HG03442 (cell line): ENCODE measurements around the gene CNR2.
"Not testable (repeated sequence)": the region's sequence is repeated elsewhere in the genome, so short reads cannot be mapped to it uniquely, and the experiment has no call there.

Experiments
- ATAC-seq: cut with Tn5 transposase; IDR thresholded peaks from one replicate; pipeline ENCODE4 v1.9.1; 2021; ENCODE audit warnings: mild to moderate bottlenecking, moderate library complexity; ENCODE audit not compliant: unreplicated experiment

CNR2 gene

DNA sequence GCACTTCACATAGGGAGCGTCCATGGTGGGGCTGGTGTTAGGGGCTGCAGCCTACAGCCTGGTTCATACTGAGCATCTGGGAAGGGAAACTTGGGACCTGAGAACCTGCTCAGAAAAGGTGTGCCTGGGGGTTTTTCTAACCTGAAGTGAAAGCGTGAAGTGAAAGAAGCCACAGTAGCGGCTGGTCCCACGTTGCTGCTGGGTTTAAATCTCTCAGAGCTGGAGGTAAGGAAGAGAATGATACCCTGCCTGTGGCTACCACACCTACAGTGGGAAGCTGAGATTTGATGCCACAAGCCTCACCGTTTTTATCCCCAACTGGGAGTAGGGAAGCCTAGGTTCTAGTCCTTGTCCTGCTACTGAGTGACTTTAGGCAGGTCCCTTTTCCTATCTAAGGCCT, 24.1 kb downstream of the CNR2 start:
- no peak for ATAC-seq

- ATAC-seq, result no peak
Measured at GRCh38 chr1:23885222-23885621, 27.9 kb downstream of the CNR2 start.

DNA sequence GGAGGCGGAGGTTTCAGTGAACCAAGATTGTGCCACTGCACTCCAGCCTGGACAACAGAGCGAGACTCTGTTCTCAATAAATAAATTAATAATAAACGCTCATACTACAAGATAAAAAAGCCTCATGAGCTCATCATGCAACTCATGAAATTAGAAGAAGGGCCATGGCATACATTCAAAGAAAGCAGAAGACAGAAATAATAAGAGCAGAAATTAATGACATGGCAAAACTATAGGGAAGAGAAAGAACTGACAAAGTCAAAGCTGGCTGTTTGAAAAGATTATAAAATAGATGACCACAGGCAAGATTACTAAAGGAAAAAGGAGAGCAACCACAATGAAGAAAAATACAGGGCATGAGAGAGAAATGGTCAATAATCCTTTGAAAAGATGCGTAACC, 30.4 kb downstream of the CNR2 start:
- ATAC-seq, result no peak

GRCh38 chr1:23879809-23880208, 33.4 kb downstream of the CNR2 start:
- no peak for ATAC-seq

- ATAC-seq, result no peak
Measured at GRCh38 chr1:23878668-23879067, 34.5 kb downstream of the CNR2 start.

DNA sequence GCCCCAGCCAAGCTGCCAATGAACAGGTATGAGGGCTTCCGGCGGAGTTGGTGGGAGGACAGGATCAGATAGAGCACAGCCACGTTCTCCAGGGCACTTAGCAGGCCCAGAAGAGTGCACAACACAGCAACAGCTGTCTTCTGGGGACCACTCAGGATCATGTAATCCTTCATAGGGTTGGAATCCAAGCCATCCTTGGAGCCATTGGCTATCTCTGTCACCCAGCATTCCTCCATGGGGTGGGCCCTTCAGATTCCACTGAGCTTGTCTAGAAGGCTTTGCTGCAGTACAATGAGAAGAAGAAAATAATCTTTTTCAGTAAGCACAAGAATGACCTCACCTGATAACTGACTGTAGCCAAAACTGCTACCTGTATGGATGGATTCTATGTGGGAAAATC, 37.8 kb downstream of the CNR2 start:
- no peak for ATAC-seq

GRCh38 chr1:23872421-23872820, 40.7 kb downstream of the CNR2 start:
- no peak for ATAC-seq

DNA sequence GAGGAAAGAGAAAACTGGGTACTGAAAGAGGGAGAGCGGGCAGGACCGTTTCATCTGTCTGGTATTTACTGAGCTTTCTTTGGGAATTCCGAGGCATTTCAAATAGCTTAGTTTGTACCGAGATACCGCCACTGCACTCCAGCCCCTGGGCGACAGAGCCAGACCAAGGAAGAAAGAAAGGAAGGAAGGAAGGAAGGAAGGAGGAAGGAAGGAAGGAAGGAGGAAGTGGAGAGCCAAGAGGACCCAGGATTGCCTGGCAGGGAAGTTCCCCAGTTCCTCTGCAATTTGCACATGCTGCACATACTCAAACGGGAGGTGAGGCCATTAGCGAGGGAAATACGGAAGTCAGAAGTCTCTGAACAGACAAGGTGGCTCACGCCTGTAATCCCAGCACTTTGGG, 44.1 kb downstream of the CNR2 start:
- no peak for ATAC-seq

- ATAC-seq, result no peak
Measured at GRCh38 chr1:23868557-23869016, 44.6 kb downstream of the CNR2 start.

- ATAC-seq, result peak; percentile 84
Measured at GRCh38 chr1:23867895-23868556, 45.1 kb downstream of the CNR2 start, which contains the start of gene FUCA1. Gene FUCA1, minus strand, starts transcription at chr1:23868290. Its CDS starts 4 bp downstream, at chr1:23868286.

DNA sequence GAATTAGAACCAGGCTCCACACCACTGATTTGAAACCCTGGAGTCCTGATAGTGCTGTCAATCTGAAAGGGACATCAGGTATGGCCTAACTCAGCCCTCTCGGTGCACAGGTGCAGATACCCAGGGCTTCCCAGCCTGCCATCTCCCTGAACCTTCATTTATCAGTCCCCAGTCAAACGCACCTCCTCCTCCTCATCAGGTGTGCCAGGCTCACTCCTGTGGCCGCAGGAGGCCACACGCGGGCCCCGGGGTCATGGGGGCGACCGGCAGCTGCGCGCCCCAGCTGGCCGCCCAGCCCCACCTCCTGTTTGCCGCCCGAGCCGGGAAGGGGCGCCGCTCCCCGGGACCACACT, 45.6 kb downstream of the CNR2 start:
- ATAC-seq, result no peak

DNA sequence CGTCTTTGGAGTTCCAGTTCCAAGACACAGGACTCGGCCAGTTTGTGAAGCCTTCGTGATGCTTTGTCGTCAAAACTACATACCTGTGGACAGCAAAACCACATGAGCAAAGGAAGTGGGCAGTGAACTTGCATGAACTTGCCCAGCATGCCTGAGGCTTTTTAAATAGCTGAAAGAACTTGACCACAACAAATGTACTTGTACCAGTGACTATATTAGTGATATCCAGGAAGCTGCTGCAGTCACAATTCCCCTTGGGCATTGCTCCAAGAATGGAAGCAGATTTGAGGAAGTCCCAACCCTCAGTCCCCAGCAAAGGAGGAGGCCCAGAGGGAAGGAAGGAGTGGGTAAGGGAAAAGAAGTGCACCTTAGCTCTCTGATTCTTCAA, 47.6 kb downstream of the CNR2 start:
- ATAC-seq, result peak; percentile 32

DNA sequence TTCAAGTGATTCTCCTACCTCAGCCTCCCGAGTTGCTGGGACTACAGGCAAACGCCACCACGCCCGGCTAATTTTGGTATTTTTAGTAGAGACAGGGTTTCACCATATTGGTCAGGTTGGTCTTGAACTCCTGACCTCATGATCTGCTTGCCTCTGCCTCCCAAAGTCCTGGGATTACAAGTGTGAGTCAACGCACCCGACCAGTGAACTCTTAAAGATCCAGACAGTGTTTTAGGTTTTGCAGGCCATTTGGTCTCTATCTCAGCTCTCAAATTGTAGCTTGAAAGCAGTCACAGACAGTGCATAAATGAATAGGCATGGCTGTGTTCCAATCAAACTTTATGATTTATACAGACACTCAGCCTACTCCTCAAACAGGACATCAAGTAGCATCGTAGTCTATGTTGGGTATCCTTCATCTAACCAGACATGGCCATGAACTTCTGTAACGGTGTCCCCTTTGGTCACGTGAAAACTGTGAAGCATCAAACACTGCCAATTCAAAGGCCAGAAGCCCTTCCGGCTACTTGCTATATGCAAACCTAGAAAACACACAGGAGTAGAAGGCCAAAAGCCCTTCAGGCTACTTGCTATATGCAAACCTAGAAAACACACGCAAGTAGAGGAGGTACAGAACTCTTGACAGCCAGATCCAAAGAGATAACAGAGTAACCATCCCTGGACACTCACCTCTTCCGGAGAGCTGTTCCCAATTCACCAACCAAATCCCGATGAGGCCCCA, 48.2 kb downstream of the CNR2 start:
- ATAC-seq, result no peak

DNA sequence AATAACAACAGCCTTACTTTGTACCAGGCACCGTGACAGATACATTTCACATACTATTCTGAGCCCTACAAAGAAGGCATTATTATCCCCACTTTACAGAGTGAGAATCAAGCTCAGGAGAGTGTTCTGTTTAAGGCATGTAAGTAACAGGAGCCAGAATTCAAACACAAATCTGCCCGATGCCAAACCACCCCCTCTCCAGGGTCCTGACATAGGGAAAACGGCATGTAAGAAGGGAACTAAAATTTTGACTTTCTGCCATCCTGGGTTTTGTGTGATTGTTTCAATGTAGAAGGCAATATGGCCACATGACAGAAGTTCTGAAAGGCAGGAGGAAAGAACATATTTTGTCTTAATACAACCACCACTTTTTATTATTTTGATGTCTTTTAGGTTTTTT, 50.5 kb downstream of the CNR2 start:
- ATAC-seq, result no peak

DNA sequence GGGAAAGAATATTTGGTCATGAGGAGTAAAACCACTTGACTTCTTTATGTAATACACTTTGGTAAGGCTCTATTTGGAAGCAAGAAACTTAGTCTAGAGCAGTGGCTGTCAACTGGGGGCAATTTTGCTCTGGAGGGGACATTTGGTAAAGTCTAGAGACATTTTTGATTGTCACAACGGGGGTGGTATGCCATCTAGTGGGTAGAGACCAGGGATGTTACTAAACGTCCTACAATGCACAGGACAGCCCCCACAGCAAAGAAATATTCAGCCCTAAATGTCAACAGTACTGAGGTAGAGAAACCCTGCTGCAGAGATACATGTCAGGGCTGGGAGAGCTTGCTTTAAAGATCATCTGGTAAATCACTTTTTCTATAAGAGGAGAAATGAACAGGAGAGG, 58.6 kb downstream of the CNR2 start:
- no peak for ATAC-seq

DNA sequence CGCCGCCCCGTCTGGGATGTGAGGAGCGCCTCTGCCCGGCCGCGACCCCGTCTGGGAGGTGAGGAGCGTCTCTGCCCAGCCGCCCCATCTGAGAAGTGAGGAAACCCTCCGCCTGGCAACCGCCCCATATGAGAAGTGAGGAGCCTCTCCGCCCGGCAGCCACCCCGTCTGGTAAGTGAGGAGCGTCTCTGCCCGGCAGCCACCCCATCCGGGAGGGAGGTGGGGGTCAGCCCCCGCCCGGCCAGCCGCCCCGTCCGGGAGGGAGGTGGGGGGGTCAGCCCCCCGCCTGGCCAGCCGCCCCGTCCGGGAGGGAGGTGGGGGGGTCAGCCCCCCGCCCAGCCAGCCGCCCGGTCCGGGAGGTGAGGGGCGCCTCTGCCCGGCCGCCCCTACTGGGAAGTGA, 60.0 kb downstream of the CNR2 start:
- not testable (repeated sequence) for ATAC-seq

DNA sequence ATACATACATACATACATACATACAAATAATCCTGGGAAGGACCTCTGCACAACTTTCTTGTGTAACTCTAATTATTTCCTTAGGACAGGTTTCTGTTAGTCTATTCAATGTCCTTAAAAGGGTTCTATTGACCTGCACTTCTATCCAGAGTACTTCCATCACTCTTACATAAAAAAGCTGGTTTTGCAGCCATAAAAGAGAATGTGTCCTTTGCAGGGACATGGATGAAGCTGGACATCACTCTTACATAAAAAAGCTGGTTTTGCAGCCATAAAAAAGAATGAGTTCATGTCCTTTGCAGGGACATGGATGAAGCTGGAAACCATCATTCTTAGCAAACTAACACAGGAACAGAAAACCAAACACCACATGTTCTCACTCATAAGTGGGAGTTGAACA, 61.8 kb downstream of the CNR2 start:
- not testable (repeated sequence) for ATAC-seq

DNA sequence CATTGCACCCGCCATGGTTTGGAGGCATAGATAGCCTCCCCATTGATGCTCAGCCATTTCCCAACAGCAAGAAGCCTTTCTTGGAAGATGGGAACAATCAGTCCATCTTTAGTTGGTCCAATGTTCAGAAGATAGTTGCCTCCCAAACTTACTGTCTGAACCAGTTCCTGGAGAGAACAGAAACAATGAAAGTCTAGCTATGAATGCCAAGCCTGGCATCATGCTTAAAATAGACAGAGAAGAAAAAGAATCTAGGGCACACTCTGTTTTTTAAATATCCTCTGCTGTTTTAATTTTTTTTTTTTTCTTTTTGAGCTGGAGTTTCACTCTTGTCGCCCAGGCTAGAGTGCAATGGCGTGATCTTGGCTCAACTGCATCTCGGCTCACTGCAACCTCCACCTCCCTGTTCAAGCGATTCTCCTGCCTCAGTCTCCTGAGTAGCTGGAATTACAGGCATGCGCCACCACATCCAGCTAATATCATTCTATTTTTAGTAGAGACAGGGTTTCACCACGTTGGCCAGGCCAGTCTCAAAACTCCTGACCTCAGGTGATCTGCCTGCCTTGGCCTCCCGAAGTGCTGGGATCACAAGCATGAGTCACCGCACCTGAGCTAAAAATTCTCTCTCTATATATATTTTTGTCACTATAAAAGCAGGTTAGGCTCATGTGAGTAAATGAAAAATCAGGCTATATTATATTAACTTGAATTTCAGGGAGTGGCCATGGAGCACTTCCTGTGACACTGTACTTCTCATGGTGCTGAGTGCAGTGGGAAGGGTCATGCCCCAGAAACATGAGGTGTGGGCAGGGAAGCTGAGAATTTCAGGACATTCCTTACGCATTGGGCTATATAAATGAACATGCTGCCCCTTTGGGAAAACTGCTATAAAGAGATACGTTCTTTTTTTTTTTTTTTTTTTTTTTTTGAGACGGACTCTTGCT, 64.2 kb downstream of the CNR2 start:
- ATAC-seq, result no peak

DNA sequence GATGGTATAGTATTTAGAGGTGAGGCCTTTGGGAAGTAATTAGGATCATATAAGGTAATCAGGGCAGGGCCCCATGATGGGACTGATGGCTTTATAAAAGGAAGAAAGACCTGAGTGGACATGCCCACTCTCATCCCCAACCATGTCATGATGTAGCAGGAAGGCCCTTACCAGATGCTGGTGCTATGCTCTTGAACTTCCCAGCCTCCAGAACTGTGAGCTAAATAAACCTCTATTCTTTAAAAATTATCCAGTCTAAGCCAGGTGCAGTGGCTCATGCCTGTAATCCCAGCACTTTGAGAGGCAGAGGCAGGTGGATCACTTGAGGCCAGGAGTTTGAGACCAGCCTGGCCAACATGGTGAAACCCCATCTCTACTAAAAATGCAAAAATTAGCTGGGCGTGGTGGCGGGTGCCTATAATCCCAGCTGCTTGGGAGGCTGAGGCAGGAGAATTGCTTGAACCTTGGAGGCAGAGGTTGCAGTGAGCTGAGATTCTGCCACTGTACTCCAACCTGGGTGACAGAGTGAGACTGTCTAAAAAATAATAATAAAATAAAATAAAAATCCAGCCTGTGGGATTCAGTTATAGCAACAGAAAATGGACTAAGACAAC, 65.6 kb downstream of the CNR2 start:
- ATAC-seq, result not testable (repeated sequence)

DNA sequence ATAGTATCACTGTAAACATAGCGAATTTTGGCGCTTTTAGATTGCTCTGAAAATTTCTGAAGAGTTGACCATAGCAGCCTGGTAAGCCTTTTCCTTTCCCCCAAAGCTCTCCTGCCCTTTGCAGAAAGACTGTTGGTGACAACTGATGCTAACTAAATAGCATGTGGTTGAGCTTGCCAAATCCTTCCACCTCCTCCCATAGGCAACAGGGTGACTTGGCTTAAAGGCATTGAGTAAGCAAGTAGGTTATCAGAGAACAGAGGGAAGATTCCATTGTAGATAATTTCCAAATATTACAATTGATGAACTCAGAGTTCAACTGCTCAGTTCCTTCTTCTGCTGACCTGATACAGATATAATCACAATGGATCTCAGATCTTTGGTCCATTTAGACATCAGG, 68.0 kb downstream of the CNR2 start:
- ATAC-seq, result no peak

GRCh38 chr1:23843644-23844043, 69.5 kb downstream of the CNR2 start:
- ATAC-seq, result no peak
